ENCODE data around the gene NBPF12.
"Not testable (repeated sequence)": the region's sequence is repeated elsewhere in the genome, so short reads cannot be mapped to it uniquely, and the experiment has no call there.

Gene NBPF12

GRCh38 chr1:146985855-146986254, 47.7 kb downstream of the NBPF12 start:
- in situ Hi-C loops (cut with MboI; ENCODE audit: low sequenced_read_pairs), result not testable (repeated sequence)

GRCh38 chr1:146986450-146986849, 48.3 kb downstream of the NBPF12 start:
- in situ Hi-C loops (cut with MboI; ENCODE audit: low sequenced_read_pairs), result not testable (repeated sequence)

DNA sequence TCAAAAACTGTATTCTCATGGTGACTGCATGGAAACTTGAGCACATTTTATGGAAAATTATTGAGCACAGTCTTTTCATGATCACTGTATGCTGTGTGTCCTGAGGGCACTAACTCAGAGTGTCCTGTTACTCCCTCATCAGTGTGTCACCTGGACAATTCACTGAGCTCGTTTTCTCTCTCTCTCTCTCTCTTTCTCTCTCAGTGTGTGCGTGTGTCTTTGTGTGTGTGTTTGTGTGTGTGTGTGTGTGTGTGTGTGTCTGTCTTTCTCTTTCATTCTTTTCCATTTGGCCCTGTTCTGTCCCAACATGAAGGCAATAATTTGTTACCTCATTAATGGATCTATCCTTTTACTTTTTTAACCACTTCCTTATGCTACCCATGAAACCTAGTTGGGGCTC, 49.4 kb downstream of the NBPF12 start:
- in situ Hi-C loops (cut with MboI; ENCODE audit: low sequenced_read_pairs), result not testable (repeated sequence)

- in situ Hi-C loops (cut with MboI; ENCODE audit: low sequenced_read_pairs), result not testable (repeated sequence)
Observed at GRCh38 chr1:146989455-146989854, 51.3 kb downstream of the NBPF12 start.

- in situ Hi-C loops (cut with MboI; ENCODE audit: low sequenced_read_pairs), result not testable (repeated sequence)
Observed at GRCh38 chr1:147008495-147008894, 70.4 kb downstream of the NBPF12 start.

DNA sequence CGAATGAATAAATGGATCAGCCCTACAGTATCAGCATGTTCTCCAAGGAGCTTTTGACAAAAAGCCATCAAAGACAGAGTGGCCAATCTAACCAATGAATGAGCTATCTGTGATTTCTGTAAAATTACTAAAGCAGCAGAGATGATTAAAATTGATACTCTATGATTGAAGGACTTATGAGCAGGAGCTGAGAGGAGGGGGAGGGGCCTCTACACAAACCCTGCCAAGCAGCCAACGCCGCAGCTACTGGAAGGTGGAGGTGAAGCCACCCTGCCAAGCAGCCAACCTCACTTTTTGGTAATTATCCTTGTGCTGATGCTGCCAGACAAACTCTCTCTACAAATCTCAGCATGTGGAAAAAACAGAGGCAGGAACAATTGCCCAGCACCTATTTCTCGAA, 88.9 kb downstream of the NBPF12 start:
- in situ Hi-C loops (cut with MboI; ENCODE audit: low sequenced_read_pairs), result not testable (repeated sequence)

DNA sequence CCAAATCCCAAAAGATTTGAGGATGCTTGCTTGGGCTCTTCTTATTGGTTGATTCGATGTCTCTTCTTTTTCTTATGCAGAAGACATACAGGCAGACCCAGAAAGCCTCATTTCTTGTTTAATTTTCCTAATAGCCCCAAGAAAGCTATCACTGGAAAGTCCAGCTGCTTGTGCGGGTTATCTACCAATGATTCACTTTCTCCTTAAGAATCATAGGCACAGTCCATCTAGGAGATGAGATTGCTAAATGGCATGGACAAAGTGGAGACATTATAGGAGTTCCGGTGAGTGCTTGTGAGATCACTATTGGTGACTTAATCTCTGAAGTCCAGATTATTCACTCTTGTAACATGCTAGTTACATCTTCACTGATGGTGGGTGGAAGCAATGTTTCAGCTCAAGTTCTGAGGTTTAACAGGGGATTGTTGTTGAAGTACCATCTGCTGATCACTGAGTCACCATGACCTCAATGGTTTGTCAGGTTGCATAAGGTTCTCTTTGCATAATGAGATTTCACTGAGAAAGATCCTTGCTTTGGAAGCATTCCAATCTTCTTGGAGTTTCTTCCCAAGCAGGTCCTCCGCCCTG, 92.0 kb downstream of the NBPF12 start:
- in situ Hi-C loops (cut with MboI; ENCODE audit: low sequenced_read_pairs), result not testable (repeated sequence)

DNA sequence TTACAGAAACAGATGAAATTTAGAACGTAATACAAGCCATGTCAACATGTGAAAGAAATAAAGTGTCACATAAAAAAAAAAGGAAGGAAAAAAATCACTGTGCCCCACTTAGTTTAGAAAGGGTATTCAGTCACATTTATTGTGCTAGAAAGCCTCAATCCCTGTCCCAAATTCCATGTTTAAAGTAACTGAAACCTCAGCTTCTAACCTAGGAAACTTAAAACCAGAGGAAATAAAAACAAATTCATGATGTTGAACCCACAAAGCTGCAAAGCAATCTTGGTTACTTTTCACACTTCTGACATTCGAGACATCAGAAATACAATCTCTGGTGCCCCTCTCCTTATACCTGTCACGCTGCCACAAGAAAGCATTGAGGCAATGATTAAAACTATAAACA, 101.8 kb downstream of the NBPF12 start:
- in situ Hi-C loops (cut with MboI; ENCODE audit: low sequenced_read_pairs), result no loop called here

DNA sequence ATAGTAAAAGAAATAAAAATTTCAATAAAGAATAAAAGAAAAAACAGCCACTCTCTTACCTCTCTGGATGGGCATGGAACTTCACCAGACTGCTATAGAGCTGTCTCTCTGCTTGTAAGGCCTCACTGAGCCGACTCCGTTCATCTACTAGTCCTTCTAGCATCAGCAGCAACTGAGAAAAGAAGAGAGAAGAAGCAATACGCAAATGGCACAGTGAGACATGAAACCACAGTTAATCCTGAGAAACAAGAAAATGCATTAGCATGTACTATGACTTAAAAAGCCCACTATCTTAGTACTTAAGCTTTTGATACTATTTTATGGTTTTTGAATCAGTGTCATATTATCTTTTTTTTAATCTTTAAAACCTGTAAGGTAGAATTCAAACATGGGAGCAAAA, 104.8 kb downstream of the NBPF12 start:
- in situ Hi-C loops (cut with MboI; ENCODE audit: low sequenced_read_pairs), result not testable (repeated sequence)

DNA sequence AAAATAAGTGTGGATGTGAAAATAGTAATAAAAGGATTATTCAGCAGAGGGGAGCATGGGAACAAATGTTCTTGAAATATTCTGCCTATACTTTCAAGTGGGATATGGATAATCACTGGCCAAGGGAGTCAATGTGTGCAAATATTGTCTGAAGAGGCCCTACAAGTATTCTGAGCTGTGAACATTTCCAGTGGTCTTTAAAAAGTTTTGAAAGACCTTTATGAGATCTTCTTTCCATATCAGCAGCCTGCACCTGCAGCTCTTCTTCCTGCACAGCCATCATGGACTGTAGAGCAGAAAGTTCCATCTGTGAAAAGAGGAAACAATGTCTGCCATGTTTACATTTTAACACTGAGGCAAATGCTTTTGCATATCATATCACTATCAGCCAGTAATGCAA, 106.4 kb downstream of the NBPF12 start:
- in situ Hi-C loops (cut with MboI; ENCODE audit: low sequenced_read_pairs), result not testable (repeated sequence)
